ACC112 (cell line): Measurements from ENCODE around the gene ARFRP1.

Source experiments
- H2AFZ ChIP-seq: fragments of 200-600 bp; sonication (generic); one replicate; pipeline ENCODE4 v1.6.0; 2017; ENCODE audit warnings: antibody characterized with exemption, low read length; ENCODE audit not compliant: unreplicated experiment
- H3K27ac ChIP-seq: fragments of 200-600 bp; sonication (generic); 2 replicates; pipeline ENCODE4 v1.5.1; 2014; ENCODE audit warnings: low read depth, mild to moderate bottlenecking, antibody characterized with exemption, low read length, moderate library complexity
- H3K27me3 ChIP-seq: fragments of 200-600 bp; sonication (generic); 2 replicates; pipeline ENCODE4 v1.6.1; 2014; ENCODE audit warnings: mild to moderate bottlenecking, antibody characterized with exemption, low read length, moderate library complexity, mixed read lengths; ENCODE audit not compliant: insufficient read depth
- H3K36me3 ChIP-seq: fragments of 200-600 bp; sonication (generic); 2 replicates; pipeline ENCODE4 v1.6.1; 2016; ENCODE audit warnings: mild to moderate bottlenecking, antibody characterized with exemption, low read length, moderate library complexity, mixed read lengths; ENCODE audit not compliant: insufficient read depth
- H3K4me1 ChIP-seq: fragments of 200-600 bp; sonication (generic); one replicate; pipeline ENCODE4 v1.6.1; 2016; ENCODE audit warnings: low read length, mixed read lengths; ENCODE audit not compliant: insufficient read depth, unreplicated experiment, control insufficient read depth
- H3K4me3 ChIP-seq: fragments of 200-600 bp; sonication (generic); 2 replicates; pipeline ENCODE4 v1.5.1; 2014; ENCODE audit warnings: mild to moderate bottlenecking, low read depth, low read length
- H3K79me2 ChIP-seq: fragments of 200-600 bp; sonication (generic); one replicate; pipeline ENCODE4 v1.6.0; 2016; ENCODE audit warnings: low read length; ENCODE audit not compliant: control insufficient read depth, unreplicated experiment, insufficient read depth

The ARFRP1 gene

GRCh38 chr20:63748934-63749270 lies 41.1 kb upstream of the ARFRP1 start:
- Histone ChIP-seq H3K79me2 (no peaks in the 10 kb centered on the region), H3K36me3 (no peaks in the 10 kb centered on the region), H3K4me3 (no peak overlapping the region), H3K4me1 (no peaks in the 10 kb centered on the region), H2AFZ (no peak overlapping the region), H3K27ac (no peak overlapping the region), H3K27me3 (no peaks in the 10 kb centered on the region)

- no peaks in the 10 kb centered on the region for H3K4me1 ChIP-seq
- H3K79me2 ChIP-seq, result no peaks in the 10 kb centered on the region
- no peak overlapping the region for H3K27ac ChIP-seq
- H3K27me3 ChIP-seq, result no peaks in the 10 kb centered on the region
- no peaks in the 10 kb centered on the region for H3K36me3 ChIP-seq
- no peak overlapping the region for H3K4me3 ChIP-seq
- H2AFZ ChIP-seq, result no peak overlapping the region
Measured at GRCh38 chr20:63748070-63748933, 40.5 kb upstream of the ARFRP1 start.

GRCh38 chr20:63747622-63748069 lies 39.9 kb upstream of the ARFRP1 start:
- Histone ChIP-seq H3K4me3 (no peak overlapping the region), H3K79me2 (no peaks in the 10 kb centered on the region), H3K27me3 (no peaks in the 10 kb centered on the region), H3K4me1 (no peaks in the 10 kb centered on the region), H2AFZ (no peak overlapping the region), H3K36me3 (peaks cover 2% of the 10 kb centered on the region; the same call in 1 of the 2 replicates), H3K27ac (no peak overlapping the region)

- Histone ChIP-seq H3K4me1 (peaks cover 3% of the 10 kb centered on the region), H3K79me2 (peaks cover 2% of the 10 kb centered on the region), H3K4me3 (no peak overlapping the region), H3K27me3 (no peaks in the 10 kb centered on the region), H3K27ac (no peak overlapping the region), H2AFZ (no peak overlapping the region), H3K36me3 (peaks cover 4% of the 10 kb centered on the region; the same call in 1 of the 2 replicates)
Measured at GRCh38 chr20:63746751-63747315, 39.1 kb upstream of the ARFRP1 start.

GRCh38 chr20:63745961-63746731 lies 38.4 kb upstream of the ARFRP1 start:
- Histone ChIP-seq H3K4me1 (peaks cover 9% of the 10 kb centered on the region), H3K79me2 (peaks cover 8% of the 10 kb centered on the region), H2AFZ (no peak overlapping the region), H3K27ac (no peak overlapping the region), H3K36me3 (peaks cover 4% of the 10 kb centered on the region; the same call in 1 of the 2 replicates), H3K4me3 (no peak overlapping the region), H3K27me3 (no peaks in the 10 kb centered on the region)

- Histone ChIP-seq H3K36me3 (peaks cover 4% of the 10 kb centered on the region; the same call in 1 of the 2 replicates), H3K4me1 (peaks cover 9% of the 10 kb centered on the region), H2AFZ (no peak overlapping the region)
Measured at GRCh38 chr20:63745424-63745805, 37.6 kb upstream of the ARFRP1 start.

GRCh38 chr20:63744574-63745423 lies 37.0 kb upstream of the ARFRP1 start:
- no peak overlapping the region for H2AFZ ChIP-seq
- H3K79me2 ChIP-seq, result peaks cover 9% of the 10 kb centered on the region
- H3K4me1 ChIP-seq, result peaks cover 9% of the 10 kb centered on the region
- H3K36me3 ChIP-seq, result peaks cover 4% of the 10 kb centered on the region; the same call in 1 of the 2 replicates
- no peak overlapping the region for H3K27ac ChIP-seq
- H3K27me3 ChIP-seq, result no peaks in the 10 kb centered on the region
- H3K4me3 ChIP-seq, result no peak overlapping the region

More at GRCh38 chr20:63745424-63745805, 37.6 kb upstream of the ARFRP1 start:
- H3K4me3 ChIP-seq, result no peak overlapping the region
- H3K27ac ChIP-seq, result no peak overlapping the region
- peaks cover 9% of the 10 kb centered on the region for H3K79me2 ChIP-seq
- H3K27me3 ChIP-seq, result no peaks in the 10 kb centered on the region

GRCh38 chr20:63744158-63744557 lies 36.4 kb upstream of the ARFRP1 start:
- Histone ChIP-seq H2AFZ (no peak overlapping the region), H3K36me3 (peaks cover 4% of the 10 kb centered on the region; the same call in 1 of the 2 replicates), H3K4me1 (peaks cover 9% of the 10 kb centered on the region), H3K79me2 (peaks cover 9% of the 10 kb centered on the region), H3K27me3 (no peaks in the 10 kb centered on the region), H3K27ac (no peak overlapping the region), H3K4me3 (no peak overlapping the region)

GRCh38 chr20:63743210-63743970 lies 35.6 kb upstream of the ARFRP1 start:
- Histone ChIP-seq H3K36me3 (peaks cover 4% of the 10 kb centered on the region; the same call in 1 of the 2 replicates), H2AFZ (no peak overlapping the region), H3K4me1 (peaks cover 9% of the 10 kb centered on the region), H3K4me3 (no peak overlapping the region), H3K27ac (no peak overlapping the region), H3K79me2 (peaks cover 9% of the 10 kb centered on the region), H3K27me3 (no peaks in the 10 kb centered on the region)
